ENCODE measurements around the gene BCOR. TPM values are rescaled to one million over a fixed set of nuclear protein-coding genes. Genes with fewer than 3 reads are reported as not detected.

The BCOR gene
- total RNA-seq, 1 experiment from 2014 or later = 134 TPM

GRCh38 chrX:40131654-40132337 lies 34.0 kb upstream of the BCOR start:
- Mint-ChIP-seq H3K36me3 (ENCODE audit: insufficient read depth in 1 of 3, low read depth in 3 of 3) (peaks cover 4 to 15% (median 7%) of the 10 kb centered on the region in 3 experiments; a peak in 6 of 7 replicates), H3K9me3 (peaks cover 65 to 66% of the 10 kb centered on the region in 2 experiments), H3K27me3 (ENCODE audit: low read depth) (peaks cover 15% of the 10 kb centered on the region), H3K4me3 (no peak overlapping the region), H3K4me1 (peaks cover 2 to 4% of the 10 kb centered on the region in 2 experiments; a peak in 2 of 4 replicates), H3K27ac (0 out of 7 replicates have a peak overlapping the region, but pooled peaks of 1 of the 3 experiments have one; percentile 9)
- H3K9me3 ChIP-seq (ENCODE audit: control insufficient read depth, low read depth, low read length) = no peaks in the 10 kb centered on the region
- H2BK5ac ChIP-seq (ENCODE audit: insufficient read length, low read length) = no peak overlapping the region
- no peak for TF ChIP-seq CTCF (conservative IDR thresholded peaks at IDR 0.05)
- no peaks in the 10 kb centered on the region for H3K23me2 ChIP-seq (ENCODE audit: insufficient read length, low read depth, low read length, poor library complexity, severe bottlenecking)
- H3K4me2 ChIP-seq (ENCODE audit: insufficient read depth, insufficient read length, low read length) = no peak overlapping the region
- peaks cover 4% of the 10 kb centered on the region; the same call in 1 of the 2 replicates for H3K79me2 ChIP-seq (ENCODE audit: insufficient read depth, low read length)
- no peak overlapping the region for H2BK20ac ChIP-seq (ENCODE audit: low read depth, low read length, poor library complexity, severe bottlenecking)
- no peak overlapping the region for H2BK120ac ChIP-seq (ENCODE audit: low read depth, low read length, poor library complexity, severe bottlenecking)
- no peaks in the 10 kb centered on the region for H3K79me1 ChIP-seq (ENCODE audit: insufficient read depth, low read depth, low read length, poor library complexity, severe bottlenecking)
- H2AFZ ChIP-seq (ENCODE audit: low read length) = no peak overlapping the region
- H3K18ac ChIP-seq (ENCODE audit: insufficient read length, low read depth, low read length) = no peak overlapping the region
- no peak overlapping the region for H4K8ac ChIP-seq (replicated peaks; ENCODE audit: insufficient read length, low read depth, low read length)
- H3K56ac ChIP-seq (ENCODE audit: insufficient read length, low read depth, low read length) = no peak overlapping the region
- no peak overlapping the region for H3K14ac ChIP-seq (ENCODE audit: insufficient read depth, low read length)
- no peak for DNase-seq
- no peak overlapping the region for H2AK5ac ChIP-seq (ENCODE audit: insufficient read length, low read length)
- no peaks in the 10 kb centered on the region for H4K20me1 ChIP-seq (ENCODE audit: control insufficient read depth, insufficient read depth, insufficient read length)
- H3K4ac ChIP-seq (ENCODE audit: low read depth, low read length) = no peak overlapping the region
- no peak overlapping the region for H3K23ac ChIP-seq (ENCODE audit: insufficient read length, low read depth, low read length)
- H2BK15ac ChIP-seq (ENCODE audit: low read depth, low read length) = no peak overlapping the region
- H2BK12ac ChIP-seq (ENCODE audit: insufficient read length, low read depth, low read length) = no peak overlapping the region
- H3T11ph ChIP-seq (ENCODE audit: low read length) = no peak overlapping the region
- H4K91ac ChIP-seq (ENCODE audit: insufficient read length, low read depth, low read length) = no peak overlapping the region
- H4K5ac ChIP-seq (ENCODE audit: insufficient read length, low read depth, low read length) = no peak overlapping the region
- no peaks in the 10 kb centered on the region; the same call in 1 of the 2 replicates for H3K27me3 ChIP-seq (ENCODE audit: insufficient read depth, low read length)
- H3K4me1 ChIP-seq (ENCODE audit: insufficient read depth, low read length) = no peaks in the 10 kb centered on the region
- no CpG with 5 or more reads among the region's 10 CpGs for WGBS (ENCODE audit: extremely low coverage, insufficient read length, low lambda C conversion rate)
- H3K27ac ChIP-seq (ENCODE audit: insufficient read length, low read depth, low read length) = no peak overlapping the region
- H3K9ac ChIP-seq (ENCODE audit: extremely low read depth, insufficient read length, low read length) = no peak overlapping the region

Measured in H9 (cell line).